ENCODE results near the gene TMUB2. TPM values are rescaled to one million over a fixed set of nuclear protein-coding genes. Genes with fewer than 3 reads are reported as not detected.
A peak's percentile ranks its signal among the peaks of the same experiment; 100 is the strongest.

Gene TMUB2
- 49.5 and 62.2 TPM in 2 replicates for polyA plus RNA-seq (2012; rRNA removed)
- polyA plus RNA-seq (2012; cell fraction: cytosol; rRNA removed): 22.1 and 29.1 TPM in 2 replicates
- 195 and 198 TPM in 2 replicates for polyA plus RNA-seq (2012; cell fraction: nucleus; rRNA removed)

DNA sequence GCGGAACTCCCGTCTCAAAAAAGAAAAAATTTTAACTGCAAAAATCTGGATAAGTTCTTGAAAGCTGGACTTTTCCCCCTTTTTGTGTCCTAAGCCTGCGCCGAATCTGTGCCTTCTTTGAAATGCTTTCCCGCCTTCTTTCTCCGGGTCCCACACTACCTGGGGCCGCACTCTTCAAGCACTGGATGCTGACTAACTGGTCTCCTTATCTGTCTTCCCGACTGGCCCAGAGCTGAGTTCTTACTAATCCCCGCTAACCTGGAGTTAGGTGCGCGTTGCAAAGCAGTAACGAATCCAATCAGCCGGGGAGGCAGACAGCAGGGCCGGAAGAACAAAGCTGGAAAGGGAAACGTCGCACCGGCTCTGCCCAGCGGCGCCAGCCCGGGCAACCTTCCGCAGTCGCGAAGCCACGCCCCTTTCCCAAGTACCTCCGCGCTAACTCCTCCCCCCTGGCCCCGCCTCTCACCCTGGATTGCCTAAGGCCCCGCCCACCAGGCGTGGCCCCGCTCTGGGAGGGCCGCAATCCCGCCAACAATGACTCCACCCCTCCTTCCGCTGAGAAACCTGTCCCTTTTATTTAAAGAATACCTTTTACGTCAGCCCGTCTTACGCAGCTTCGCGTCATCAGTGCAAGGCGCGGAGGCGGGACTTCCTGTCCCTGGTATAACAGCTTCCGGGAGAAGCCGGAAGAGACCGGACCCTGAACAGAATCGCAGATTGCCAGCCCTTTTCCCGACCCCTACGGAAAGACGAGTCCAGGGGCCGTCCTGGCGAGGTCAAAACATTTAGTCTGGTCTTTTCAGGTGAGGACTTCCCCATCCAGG, at the start of gene TMUB2:
TSS of gene TMUB2 (plus strand) at position 666 of the 824 bp plus-strand sequence. CDS start 737 bp downstream, outside the sequence.
- no peaks in the 10 kb centered on the region for H3K9me2 ChIP-seq
- peak; percentile 100 for DNase-seq
- H3K9me3 ChIP-seq: no peaks in the 10 kb centered on the region
- POLR2A ChIA-PET: interaction anchor here (0.5 to 1.5 kb wide), 13 partner anchors 8 to 503 kb away, joined by 3 to 7 read pairs (median 3); partner anchors contain the start of genes ASB16, CCDC43, HDAC5 and LSM12
- H3K27me3 ChIP-seq (ENCODE audit: insufficient read depth): no peaks in the 10 kb centered on the region
- peak within 1 kb of the TSS; percentile 93 for H3K9ac ChIP-seq
- H4K20me1 ChIP-seq (ENCODE audit: insufficient read depth): peaks cover 5% of the 10 kb centered on the region; the same call in 1 of the 2 replicates
- H3K4me1 ChIP-seq (ENCODE audit: control insufficient read depth in 1 of 2, insufficient read depth in 2 of 2, low read depth in 1 of 2, low read length in 1 of 2): peaks cover 8 to 16% of the 10 kb centered on the region in 2 experiments; a peak in 2 of 4 replicates
- H3K36me3 ChIP-seq (replicated peaks in 1 of 2; ENCODE audit: control insufficient read depth in 1 of 2, insufficient read depth in 2 of 2, low read length in 1 of 2): peaks cover 19 to 22% of the 10 kb centered on the region in 2 experiments
- peaks cover 66% of the 10 kb centered on the region for H3K79me2 ChIP-seq (ENCODE audit: insufficient read depth)
- H3K4me3 ChIP-seq (ENCODE audit: low read depth in 2 of 2, low read length in 1 of 2): peak within 1 kb of the TSS; percentile 88 to 95
- peaks cover 26% of the 10 kb centered on the region for H3F3A ChIP-seq (replicated peaks; ENCODE audit: insufficient read depth)
- peak within 1 kb of the TSS; percentile 83 for H3K4me2 ChIP-seq
- peak within 1 kb of the TSS; percentile 86 to 96 for H3K27ac ChIP-seq (ENCODE audit: low read depth in 2 of 2, low read length in 1 of 2)
- H2AFZ ChIP-seq (ENCODE audit: low read depth): peak within 1 kb of the TSS; percentile 95
- 2% methylated on average over 41 of the region's 50 CpGs for WGBS (ENCODE audit: low lambda C conversion rate)
- CTCF ChIA-PET: interaction anchor here (0.7 to 4.1 kb wide), 15 partner anchors 9 to 243 kb away, joined by 3 to 31 read pairs (median 4); partner anchors contain the start of genes ASB16 and GRN
- TF ChIP-seq RCOR1 (IDR thresholded peaks at IDR 0.05; ENCODE audit: low read length) (no peak; the same call in 1 of the 2 replicates), SMC3 (IDR thresholded peaks at IDR 0.05; ENCODE audit: low read depth, low read length) (no peak), POLR2AphosphoS5 (IDR thresholded peaks at IDR 0.05; ENCODE audit: low read depth, low read length) (peak; percentile 92), IRF3 (IDR thresholded peaks at IDR 0.05; ENCODE audit: low read depth, low read length) (no peak), ZBTB33 (IDR thresholded peaks at IDR 0.05; ENCODE audit: borderline replicate concordance, low read depth) (no peak), USF1 (IDR thresholded peaks at IDR 0.05; ENCODE audit: borderline replicate concordance, low read depth) (no peak), FOXM1 (IDR thresholded peaks at IDR 0.05; ENCODE audit: low read depth) (no peak), RXRA (IDR thresholded peaks at IDR 0.05; ENCODE audit: borderline replicate concordance, low read depth) (no peak), FOXJ3 (CRISPR knock-in tag; IDR thresholded peaks at IDR 0.05) (no peak), SIN3A (IDR thresholded peaks at IDR 0.05; ENCODE audit: borderline replicate concordance, low read depth, low read length) (no peak), RFX5 (IDR thresholded peaks at IDR 0.05; ENCODE audit: low read length) (peak; percentile 51; the same call in 1 of the 2 replicates), JUND (IDR thresholded peaks at IDR 0.05) (no peak), NRF1 (IDR thresholded peaks at IDR 0.05; ENCODE audit: low read depth, low read length) (peak; percentile 45), GABPA (IDR thresholded peaks at IDR 0.05; ENCODE audit: low read depth) (peak; percentile 99), GATA2 (CRISPR knock-in tag; IDR thresholded peaks at IDR 0.05) (no peak), TAF1 (IDR thresholded peaks at IDR 0.05; ENCODE audit: borderline replicate concordance, low read depth, low read length) (peak; percentile 76), CHD2 (IDR thresholded peaks at IDR 0.05; ENCODE audit: low read length, partially characterized antibody) (peak; percentile 34), MEF2A (IDR thresholded peaks at IDR 0.05; ENCODE audit: borderline replicate concordance, low read depth) (no peak), EP300 (IDR thresholded peaks at IDR 0.05; ENCODE audit: borderline replicate concordance in 1 of 2, low read depth in 1 of 2, low read length in 1 of 2) (no peak; a peak in 1 of 4 replicates), YY1 (IDR thresholded peaks at IDR 0.05; ENCODE audit: low read depth) (peak; percentile 55; the same call in 1 of the 2 replicates), RAD21 (IDR thresholded peaks at IDR 0.05; ENCODE audit: low read length) (peak; percentile 11; the same call in 1 of the 2 replicates), ELF1 (IDR thresholded peaks at IDR 0.05) (peak; percentile 93), MXI1 (IDR thresholded peaks at IDR 0.05; ENCODE audit: low read depth, low read length) (peak; percentile 88), TCF12 (IDR thresholded peaks at IDR 0.05) (no peak)
- TF ChIP-seq, protein P1, sequence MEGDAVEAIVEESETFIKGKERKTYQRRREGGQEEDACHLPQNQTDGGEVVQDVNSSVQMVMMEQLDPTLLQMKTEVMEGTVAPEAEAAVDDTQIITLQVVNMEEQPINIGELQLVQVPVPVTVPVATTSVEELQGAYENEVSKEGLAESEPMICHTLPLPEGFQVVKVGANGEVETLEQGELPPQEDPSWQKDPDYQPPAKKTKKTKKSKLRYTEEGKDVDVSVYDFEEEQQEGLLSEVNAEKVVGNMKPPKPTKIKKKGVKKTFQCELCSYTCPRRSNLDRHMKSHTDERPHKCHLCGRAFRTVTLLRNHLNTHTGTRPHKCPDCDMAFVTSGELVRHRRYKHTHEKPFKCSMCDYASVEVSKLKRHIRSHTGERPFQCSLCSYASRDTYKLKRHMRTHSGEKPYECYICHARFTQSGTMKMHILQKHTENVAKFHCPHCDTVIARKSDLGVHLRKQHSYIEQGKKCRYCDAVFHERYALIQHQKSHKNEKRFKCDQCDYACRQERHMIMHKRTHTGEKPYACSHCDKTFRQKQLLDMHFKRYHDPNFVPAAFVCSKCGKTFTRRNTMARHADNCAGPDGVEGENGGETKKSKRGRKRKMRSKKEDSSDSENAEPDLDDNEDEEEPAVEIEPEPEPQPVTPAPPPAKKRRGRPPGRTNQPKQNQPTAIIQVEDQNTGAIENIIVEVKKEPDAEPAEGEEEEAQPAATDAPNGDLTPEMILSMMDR (IDR thresholded peaks at IDR 0.05): no peak
- TF ChIP-seq, protein P2, sequence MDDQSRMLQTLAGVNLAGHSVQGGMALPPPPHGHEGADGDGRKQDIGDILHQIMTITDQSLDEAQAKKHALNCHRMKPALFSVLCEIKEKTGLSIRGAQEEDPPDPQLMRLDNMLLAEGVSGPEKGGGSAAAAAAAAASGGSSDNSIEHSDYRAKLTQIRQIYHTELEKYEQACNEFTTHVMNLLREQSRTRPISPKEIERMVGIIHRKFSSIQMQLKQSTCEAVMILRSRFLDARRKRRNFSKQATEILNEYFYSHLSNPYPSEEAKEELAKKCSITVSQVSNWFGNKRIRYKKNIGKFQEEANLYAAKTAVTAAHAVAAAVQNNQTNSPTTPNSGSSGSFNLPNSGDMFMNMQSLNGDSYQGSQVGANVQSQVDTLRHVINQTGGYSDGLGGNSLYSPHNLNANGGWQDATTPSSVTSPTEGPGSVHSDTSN (IDR thresholded peaks at IDR 0.05): peak; percentile 35; the same call in 1 of the 2 replicates
